NT2/D1 (cell line): Measurements from ENCODE around the gene BCL7A.

Experiments
- YY1 ChIP-seq: IDR thresholded peaks from 2 replicates; pipeline ENCODE4 v1.6.1; 2011; ENCODE audit not compliant: insufficient read length, insufficient read depth
- ZNF274 ChIP-seq: IDR thresholded peaks from 2 replicates; pipeline ENCODE4 v1.6.1; 2011; ENCODE audit warnings: mild to moderate bottlenecking, low read depth, low read length

GRCh38 chr12:122012184-122012583 is 9.5 kb upstream of the BCL7A start:
- TF ChIP-seq YY1 (no peak), ZNF274 (no peak)
